Globus pallidus (tissue), 1 donor: Measurements from ENCODE around the gene MYH10.

Experiments used
- DNase-seq: peaks from one replicate; pipeline ENCODE4 v3.0.0-alpha.2; 2015; ENCODE audit warnings: low spot score

The MYH10 gene

GRCh38 chr17:8609910-8610309, 20.6 kb downstream of the MYH10 start:
- DNase-seq, result no peak

GRCh38 chr17:8608001-8608400, 22.5 kb downstream of the MYH10 start:
- DNase-seq, result no peak

GRCh38 chr17:8606401-8606800, 24.1 kb downstream of the MYH10 start:
- no peak for DNase-seq

GRCh38 chr17:8602679-8603078, 27.8 kb downstream of the MYH10 start:
- DNase-seq, result no peak

GRCh38 chr17:8599351-8600011, 31.0 kb downstream of the MYH10 start:
- DNase-seq, result no peak

GRCh38 chr17:8598913-8599312, 31.6 kb downstream of the MYH10 start:
- DNase-seq, result no peak

- no peak for DNase-seq
These were observed 36.7 kb downstream of the MYH10 start for GRCh38 chr17:8593830-8594229.

- DNase-seq, result no peak
These were observed 37.2 kb downstream of the MYH10 start for GRCh38 chr17:8593276-8593675.

- no peak for DNase-seq
These were observed 41.5 kb downstream of the MYH10 start for GRCh38 chr17:8588877-8589554.

GRCh38 chr17:8586766-8587165, 43.8 kb downstream of the MYH10 start:
- no peak for DNase-seq

- no peak for DNase-seq
These were observed 44.6 kb downstream of the MYH10 start for GRCh38 chr17:8585911-8586310.

GRCh38 chr17:8583954-8584353, 46.6 kb downstream of the MYH10 start:
- DNase-seq, result no peak

- no peak for DNase-seq
These were observed 49.4 kb downstream of the MYH10 start for GRCh38 chr17:8580952-8581658.

- no peak for DNase-seq
These were observed 52.7 kb downstream of the MYH10 start for GRCh38 chr17:8577868-8578267.

- DNase-seq, result no peak
These were observed 53.8 kb downstream of the MYH10 start for GRCh38 chr17:8576559-8577294.

GRCh38 chr17:8574687-8575086, 55.8 kb downstream of the MYH10 start:
- no peak for DNase-seq

- DNase-seq, result no peak
These were observed 57.8 kb downstream of the MYH10 start for GRCh38 chr17:8572764-8573163.

GRCh38 chr17:8563981-8564602, 66.4 kb downstream of the MYH10 start:
- DNase-seq, result no peak

- no peak for DNase-seq
These were observed 67.3 kb downstream of the MYH10 start for GRCh38 chr17:8563024-8563776.

- no peak for DNase-seq
These were observed 72.4 kb downstream of the MYH10 start for GRCh38 chr17:8558144-8558543.

- DNase-seq, result no peak
These were observed 73.2 kb downstream of the MYH10 start for GRCh38 chr17:8557176-8557806.
